GM23338 (cell line): ENCODE data around the gene KLHDC7A.

Experiments
- EZH2 ChIP-seq: fragments of 200-600 bp; sonication (generic); IDR thresholded peaks from one replicate; pipeline ENCODE4 v1.8.0; 2017; ENCODE audit warnings: antibody characterized with exemption, mild to moderate bottlenecking, low read depth; ENCODE audit not compliant: unreplicated experiment
- POLR2AphosphoS5 ChIP-seq: IDR thresholded peaks from 2 replicates; pipeline ENCODE4 v1.6.1; 2016; ENCODE audit warnings: antibody characterized with exemption, low read depth
- TF ChIP-seq, protein P1 (sequence below), 2 experiments: fragments of 200-600 bp in 1 of 2; sonication (generic) in 1 of 2; conservative IDR thresholded peaks; 2 replicates each; pipeline versions ENCODE4 v1.5.1 to v1.6.1; 2016 to 2017; ENCODE audit warnings: antibody characterized with exemption in 2 of 2, low read depth in 2 of 2, mild to moderate bottlenecking in 2 of 2, moderate library complexity in 1 of 2
- TF ChIP-seq, protein P2 (sequence below): fragments of 250-450 bp; sonication (Bioruptor Pico); IDR thresholded peaks from 2 replicates; pipeline ENCODE4 v1.5.0; 2020; ENCODE audit warnings: mild to moderate bottlenecking, moderate library complexity
- TF ChIP-seq, protein P3 (sequence below): IDR thresholded peaks from 2 replicates; pipeline ENCODE4 v1.6.1; 2016; ENCODE audit warnings: antibody characterized with exemption

GRCh38 chr1:18446751-18447150 is 34.0 kb upstream of the KLHDC7A start:
- TF ChIP-seq, protein P1, sequence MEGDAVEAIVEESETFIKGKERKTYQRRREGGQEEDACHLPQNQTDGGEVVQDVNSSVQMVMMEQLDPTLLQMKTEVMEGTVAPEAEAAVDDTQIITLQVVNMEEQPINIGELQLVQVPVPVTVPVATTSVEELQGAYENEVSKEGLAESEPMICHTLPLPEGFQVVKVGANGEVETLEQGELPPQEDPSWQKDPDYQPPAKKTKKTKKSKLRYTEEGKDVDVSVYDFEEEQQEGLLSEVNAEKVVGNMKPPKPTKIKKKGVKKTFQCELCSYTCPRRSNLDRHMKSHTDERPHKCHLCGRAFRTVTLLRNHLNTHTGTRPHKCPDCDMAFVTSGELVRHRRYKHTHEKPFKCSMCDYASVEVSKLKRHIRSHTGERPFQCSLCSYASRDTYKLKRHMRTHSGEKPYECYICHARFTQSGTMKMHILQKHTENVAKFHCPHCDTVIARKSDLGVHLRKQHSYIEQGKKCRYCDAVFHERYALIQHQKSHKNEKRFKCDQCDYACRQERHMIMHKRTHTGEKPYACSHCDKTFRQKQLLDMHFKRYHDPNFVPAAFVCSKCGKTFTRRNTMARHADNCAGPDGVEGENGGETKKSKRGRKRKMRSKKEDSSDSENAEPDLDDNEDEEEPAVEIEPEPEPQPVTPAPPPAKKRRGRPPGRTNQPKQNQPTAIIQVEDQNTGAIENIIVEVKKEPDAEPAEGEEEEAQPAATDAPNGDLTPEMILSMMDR (conservative IDR thresholded peaks at IDR 0.05; ENCODE audit: low read depth in 2 of 2) = no peak
- TF ChIP-seq, protein P2, sequence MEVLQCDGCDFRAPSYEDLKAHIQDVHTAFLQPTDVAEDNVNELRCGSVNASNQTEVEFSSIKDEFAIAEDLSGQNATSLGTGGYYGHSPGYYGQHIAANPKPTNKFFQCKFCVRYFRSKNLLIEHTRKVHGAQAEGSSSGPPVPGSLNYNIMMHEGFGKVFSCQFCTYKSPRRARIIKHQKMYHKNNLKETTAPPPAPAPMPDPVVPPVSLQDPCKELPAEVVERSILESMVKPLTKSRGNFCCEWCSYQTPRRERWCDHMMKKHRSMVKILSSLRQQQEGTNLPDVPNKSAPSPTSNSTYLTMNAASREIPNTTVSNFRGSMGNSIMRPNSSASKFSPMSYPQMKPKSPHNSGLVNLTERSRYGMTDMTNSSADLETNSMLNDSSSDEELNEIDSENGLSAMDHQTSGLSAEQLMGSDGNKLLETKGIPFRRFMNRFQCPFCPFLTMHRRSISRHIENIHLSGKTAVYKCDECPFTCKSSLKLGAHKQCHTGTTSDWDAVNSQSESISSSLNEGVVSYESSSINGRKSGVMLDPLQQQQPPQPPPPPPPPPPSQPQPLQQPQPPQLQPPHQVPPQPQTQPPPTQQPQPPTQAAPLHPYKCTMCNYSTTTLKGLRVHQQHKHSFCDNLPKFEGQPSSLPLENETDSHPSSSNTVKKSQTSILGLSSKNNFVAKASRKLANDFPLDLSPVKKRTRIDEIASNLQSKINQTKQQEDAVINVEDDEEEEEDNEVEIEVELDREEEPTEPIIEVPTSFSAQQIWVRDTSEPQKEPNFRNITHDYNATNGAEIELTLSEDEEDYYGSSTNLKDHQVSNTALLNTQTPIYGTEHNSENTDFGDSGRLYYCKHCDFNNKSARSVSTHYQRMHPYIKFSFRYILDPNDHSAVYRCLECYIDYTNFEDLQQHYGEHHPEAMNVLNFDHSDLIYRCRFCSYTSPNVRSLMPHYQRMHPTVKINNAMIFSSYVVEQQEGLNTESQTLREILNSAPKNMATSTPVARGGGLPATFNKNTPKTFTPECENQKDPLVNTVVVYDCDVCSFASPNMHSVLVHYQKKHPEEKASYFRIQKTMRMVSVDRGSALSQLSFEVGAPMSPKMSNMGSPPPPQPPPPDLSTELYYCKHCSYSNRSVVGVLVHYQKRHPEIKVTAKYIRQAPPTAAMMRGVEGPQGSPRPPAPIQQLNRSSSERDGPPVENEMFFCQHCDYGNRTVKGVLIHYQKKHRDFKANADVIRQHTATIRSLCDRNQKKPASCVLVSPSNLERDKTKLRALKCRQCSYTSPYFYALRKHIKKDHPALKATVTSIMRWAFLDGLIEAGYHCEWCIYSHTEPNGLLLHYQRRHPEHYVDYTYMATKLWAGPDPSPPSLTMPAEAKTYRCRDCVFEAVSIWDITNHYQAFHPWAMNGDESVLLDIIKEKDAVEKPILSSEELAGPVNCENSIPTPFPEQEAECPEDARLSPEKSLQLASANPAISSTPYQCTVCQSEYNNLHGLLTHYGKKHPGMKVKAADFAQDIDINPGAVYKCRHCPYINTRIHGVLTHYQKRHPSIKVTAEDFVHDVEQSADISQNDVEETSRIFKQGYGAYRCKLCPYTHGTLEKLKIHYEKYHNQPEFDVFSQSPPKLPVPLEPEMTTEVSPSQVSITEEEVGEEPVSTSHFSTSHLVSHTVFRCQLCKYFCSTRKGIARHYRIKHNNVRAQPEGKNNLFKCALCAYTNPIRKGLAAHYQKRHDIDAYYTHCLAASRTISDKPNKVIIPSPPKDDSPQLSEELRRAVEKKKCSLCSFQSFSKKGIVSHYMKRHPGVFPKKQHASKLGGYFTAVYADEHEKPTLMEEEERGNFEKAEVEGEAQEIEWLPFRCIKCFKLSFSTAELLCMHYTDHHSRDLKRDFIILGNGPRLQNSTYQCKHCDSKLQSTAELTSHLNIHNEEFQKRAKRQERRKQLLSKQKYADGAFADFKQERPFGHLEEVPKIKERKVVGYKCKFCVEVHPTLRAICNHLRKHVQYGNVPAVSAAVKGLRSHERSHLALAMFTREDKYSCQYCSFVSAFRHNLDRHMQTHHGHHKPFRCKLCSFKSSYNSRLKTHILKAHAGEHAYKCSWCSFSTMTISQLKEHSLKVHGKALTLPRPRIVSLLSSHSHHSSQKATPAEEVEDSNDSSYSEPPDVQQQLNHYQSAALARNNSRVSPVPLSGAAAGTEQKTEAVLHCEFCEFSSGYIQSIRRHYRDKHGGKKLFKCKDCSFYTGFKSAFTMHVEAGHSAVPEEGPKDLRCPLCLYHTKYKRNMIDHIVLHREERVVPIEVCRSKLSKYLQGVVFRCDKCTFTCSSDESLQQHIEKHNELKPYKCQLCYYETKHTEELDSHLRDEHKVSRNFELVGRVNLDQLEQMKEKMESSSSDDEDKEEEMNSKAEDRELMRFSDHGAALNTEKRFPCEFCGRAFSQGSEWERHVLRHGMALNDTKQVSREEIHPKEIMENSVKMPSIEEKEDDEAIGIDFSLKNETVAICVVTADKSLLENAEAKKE (CRISPR knock-in tag) = no peak
- TF ChIP-seq POLR2AphosphoS5 = no peak
- TF ChIP-seq, protein P3, sequence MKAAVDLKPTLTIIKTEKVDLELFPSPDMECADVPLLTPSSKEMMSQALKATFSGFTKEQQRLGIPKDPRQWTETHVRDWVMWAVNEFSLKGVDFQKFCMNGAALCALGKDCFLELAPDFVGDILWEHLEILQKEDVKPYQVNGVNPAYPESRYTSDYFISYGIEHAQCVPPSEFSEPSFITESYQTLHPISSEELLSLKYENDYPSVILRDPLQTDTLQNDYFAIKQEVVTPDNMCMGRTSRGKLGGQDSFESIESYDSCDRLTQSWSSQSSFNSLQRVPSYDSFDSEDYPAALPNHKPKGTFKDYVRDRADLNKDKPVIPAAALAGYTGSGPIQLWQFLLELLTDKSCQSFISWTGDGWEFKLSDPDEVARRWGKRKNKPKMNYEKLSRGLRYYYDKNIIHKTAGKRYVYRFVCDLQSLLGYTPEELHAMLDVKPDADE = no peak
- no peak for TF ChIP-seq EZH2
